ENCODE measurements around the gene CNNM3.
A peak's percentile ranks its signal among the peaks of the same experiment; 100 is the strongest.

CNNM3 gene

GRCh38 chr2:96864343-96865091 lies 48.4 kb downstream of the CNNM3 start:
- DNase-seq (ENCODE audit: low spot score): no peak

- no peak for DNase-seq (ENCODE audit: low spot score)
These were observed 49.6 kb downstream of the CNNM3 start for GRCh38 chr2:96865654-96866053.

- DNase-seq (ENCODE audit: low spot score): no peak
These were observed 50.1 kb downstream of the CNNM3 start for GRCh38 chr2:96866149-96866548.

GRCh38 chr2:96866586-96866985 lies 50.5 kb downstream of the CNNM3 start:
- DNase-seq (ENCODE audit: low spot score): no peak

- DNase-seq (ENCODE audit: low spot score): no peak
These were observed 51.1 kb downstream of the CNNM3 start for GRCh38 chr2:96866986-96867755.

- no peak for DNase-seq (ENCODE audit: low spot score)
These were observed 51.9 kb downstream of the CNNM3 start for GRCh38 chr2:96867756-96868554.

- DNase-seq (ENCODE audit: low spot score): no peak
These were observed 52.6 kb downstream of the CNNM3 start for GRCh38 chr2:96868555-96869280.

- no peak for DNase-seq (ENCODE audit: low spot score)
These were observed 53.3 kb downstream of the CNNM3 start for GRCh38 chr2:96869281-96869821.

- DNase-seq (ENCODE audit: low spot score): no peak
These were observed 54.0 kb downstream of the CNNM3 start, which contains the start of gene SEMA4C for GRCh38 chr2:96869822-96870625. Gene SEMA4C (minus strand): TSS chr2:96870080. CDS start chr2:96867886, 2,194 bp downstream.

GRCh38 chr2:96870626-96871255 lies 54.7 kb downstream of the CNNM3 start:
- DNase-seq (ENCODE audit: low spot score): peak; percentile 25

- DNase-seq (ENCODE audit: low spot score): no peak
These were observed 56.7 kb downstream of the CNNM3 start for GRCh38 chr2:96872591-96873349.

- DNase-seq (ENCODE audit: low spot score): no peak
These were observed 57.6 kb downstream of the CNNM3 start for GRCh38 chr2:96873651-96874096.

- DNase-seq (ENCODE audit: low spot score): no peak
These were observed 58.2 kb downstream of the CNNM3 start for GRCh38 chr2:96874198-96874831.

GRCh38 chr2:96875498-96876268 lies 59.6 kb downstream of the CNNM3 start:
- DNase-seq (ENCODE audit: low spot score): no peak

GRCh38 chr2:96876269-96877041 lies 60.4 kb downstream of the CNNM3 start:
- no peak for DNase-seq (ENCODE audit: low spot score)

- no peak for DNase-seq (ENCODE audit: low spot score)
These were observed 61.0 kb downstream of the CNNM3 start for GRCh38 chr2:96877042-96877451.

- no peak for DNase-seq (ENCODE audit: low spot score)
These were observed 61.6 kb downstream of the CNNM3 start for GRCh38 chr2:96877631-96878092.

Measured in hematopoietic multipotent progenitor cell treated with erythropoietin and hydrocortisone succinate and interleukin-3 and kit ligand, for 15 days (in vitro differentiated cells).